CD14-positive monocyte (primary cell): ENCODE measurements around the gene RANBP17. TPM values are rescaled to one million over a fixed set of nuclear protein-coding genes. Genes with fewer than 3 reads are reported as not detected.

Experiments
- DNase-seq, 3 donors: peaks; one replicate each; pipeline ENCODE4 v3.0.0-alpha.2; 2011 to 2022
- H2AFZ ChIP-seq: 2 replicates; pipeline ENCODE4 v1.6.0; 2012; ENCODE audit warnings: mild to moderate bottlenecking, low read depth, low read length, inconsistent platforms; ENCODE audit not compliant: insufficient read depth, poor library complexity, severe bottlenecking
- H3K27ac ChIP-seq, 2 donors: 1 replicate in 1 of 2; 2 replicates in 1 of 2; pipeline ENCODE4 v1.5.1; 2012 to 2013; ENCODE audit warnings: low read length in 2 of 2, control low read depth in 1 of 2, inconsistent platforms in 1 of 2, low read depth in 1 of 2, mild to moderate bottlenecking in 1 of 2
- H3K27me3 ChIP-seq, 2 donors: one replicate each; pipeline versions ENCODE4 v1.6.0 to v1.6.1; 2011 to 2013; ENCODE audit warnings: low read length in 2 of 2; ENCODE audit not compliant: control insufficient read depth in 2 of 2, insufficient read depth in 2 of 2
- H3K36me3 ChIP-seq, 2 donors: replicated peaks in 1 of 2; 1 replicate in 1 of 2; 2 replicates in 1 of 2; pipeline versions ENCODE4 v1.5.1 to v1.6.1; 2012 to 2013; ENCODE audit warnings: low read length in 2 of 2, control low read depth in 1 of 2, inconsistent platforms in 1 of 2, mild to moderate bottlenecking in 1 of 2; ENCODE audit not compliant: insufficient read depth in 2 of 2, control insufficient read depth in 1 of 2
- H3K4me1 ChIP-seq, 2 donors: 1 replicate in 1 of 2; 2 replicates in 1 of 2; pipeline versions ENCODE4 v1.5.1 to v1.6.1; 2012 to 2013; ENCODE audit warnings: low read length in 2 of 2, control low read depth in 1 of 2, inconsistent platforms in 1 of 2, mild to moderate bottlenecking in 1 of 2, moderate library complexity in 1 of 2; ENCODE audit not compliant: insufficient read depth in 2 of 2, control insufficient read depth in 1 of 2
- H3K4me2 ChIP-seq: replicated peaks from 2 replicates; pipeline ENCODE3; 2012; ENCODE audit warnings: low read length, moderate library complexity, mild to moderate bottlenecking; ENCODE audit not compliant: poor library complexity, severe bottlenecking; ENCODE audit errors: extremely low read depth
- H3K4me3 ChIP-seq, 3 experiments: fragments of 200-600 bp in 1 of 3; sonication (generic) in 1 of 3; replicated peaks in 1 of 3; 1 replicate in 2 of 3; 2 replicates in 1 of 3; pipeline ENCODE4 v1.5.1; 2011 to 2013; ENCODE audit warnings: low read length in 3 of 3, mild to moderate bottlenecking in 3 of 3, control low read depth in 2 of 3, low read depth in 2 of 3, inconsistent platforms in 1 of 3, moderate library complexity in 1 of 3
- H3K79me2 ChIP-seq: 2 replicates; pipeline ENCODE4 v1.6.0; 2012; ENCODE audit warnings: mild to moderate bottlenecking, control low read depth, inconsistent platforms, low read length, moderate library complexity; ENCODE audit not compliant: insufficient read depth
- H3K9ac ChIP-seq: 2 replicates; pipeline ENCODE4 v1.6.0; 2017; ENCODE audit warnings: low read length, mild to moderate bottlenecking; ENCODE audit not compliant: insufficient read depth, poor library complexity, severe bottlenecking
- H3K9me3 ChIP-seq, 2 donors: replicated peaks in 1 of 2; 1 replicate in 1 of 2; 2 replicates in 1 of 2; pipeline versions ENCODE4 v1.5.1 to v1.6.1; 2012 to 2013; ENCODE audit warnings: low read length in 2 of 2, control low read depth in 1 of 2; ENCODE audit not compliant: control insufficient read depth in 1 of 2, insufficient read depth in 1 of 2
- H4K20me1 ChIP-seq: 2 replicates; pipeline ENCODE4 v1.6.0; 2012; ENCODE audit warnings: mild to moderate bottlenecking, low read length, control low read depth, moderate library complexity; ENCODE audit not compliant: insufficient read depth
- H3K27ac Mint-ChIP-seq, 7 donors: one replicate each; pipeline ENCODE4 v1.8.0; 2020; ENCODE audit warnings: mild to moderate bottlenecking in 7 of 7, mixed read lengths in 7 of 7, moderate library complexity in 6 of 7, inconsistent platforms in 2 of 7
- H3K27me3 Mint-ChIP-seq, 3 donors: one replicate each; pipeline ENCODE4 v1.8.0; 2021 to 2022; ENCODE audit warnings: low read depth in 3 of 3, mild to moderate bottlenecking in 3 of 3, mixed read lengths in 3 of 3, moderate library complexity in 3 of 3, inconsistent platforms in 1 of 3
- H3K36me3 Mint-ChIP-seq, 2 donors: one replicate each; pipeline ENCODE4 v1.8.0; 2020; ENCODE audit warnings: mixed read lengths in 2 of 2, inconsistent platforms in 1 of 2, mild to moderate bottlenecking in 1 of 2
- H3K4me1 Mint-ChIP-seq: one replicate; pipeline ENCODE4 v1.8.0; 2020; ENCODE audit warnings: mild to moderate bottlenecking, mixed read lengths
- H3K4me3 Mint-ChIP-seq, 2 donors: one replicate each; pipeline ENCODE4 v1.8.0; 2020; ENCODE audit warnings: mild to moderate bottlenecking in 2 of 2, mixed read lengths in 2 of 2, moderate library complexity in 1 of 2
- H3K9me3 Mint-ChIP-seq, 7 donors: one replicate each; pipeline ENCODE4 v1.8.0; 2020 to 2022; ENCODE audit warnings: mixed read lengths in 7 of 7, mild to moderate bottlenecking in 6 of 7, moderate library complexity in 6 of 7, inconsistent platforms in 2 of 7
- WGBS: methylation state at CpG from one replicate; pipeline ENCODE4 v1.1.5; 2013; ENCODE audit warnings: missing lambda C conversion rate; ENCODE audit not compliant: insufficient coverage; 5-methylcytosine and 5-hydroxymethylcytosine counted together
- intact Hi-C, 2 donors: fragments of 100-400 bp; cut with micrococcal nuclease; formaldehyde crosslinking; loops; one replicate each; pipeline versions ENCODE4 v1.15.0 to v1.15.1; 2023
- polyA plus RNA-seq, 3 donors: library from polyadenylated mRNA; depleted of rRNA in 1 of 3; unstranded in 2 of 3; stranded (reverse) in 1 of 3; fragments of 300-500 nt in 2 of 3; fragments of >200 nt in 1 of 3; fragmentation: Illumina TruSeq in 2 of 3; gene quantifications; 1 replicate in 2 of 3; 2 replicates in 1 of 3; pipeline ENCODE4 v1.2.3, GENCODE V29; 2012 to 2021
- TF ChIP-seq, protein P1 (sequence below): fragments of 200-600 bp; IDR thresholded peaks from one replicate; pipeline ENCODE4 v1.8.0; 2022; ENCODE audit warnings: antibody characterized with exemption, mild to moderate bottlenecking

RANBP17 gene
- polyA plus RNA-seq, 3 donors = 0.07 to 0.13 TPM; not detected in 1

DNA sequence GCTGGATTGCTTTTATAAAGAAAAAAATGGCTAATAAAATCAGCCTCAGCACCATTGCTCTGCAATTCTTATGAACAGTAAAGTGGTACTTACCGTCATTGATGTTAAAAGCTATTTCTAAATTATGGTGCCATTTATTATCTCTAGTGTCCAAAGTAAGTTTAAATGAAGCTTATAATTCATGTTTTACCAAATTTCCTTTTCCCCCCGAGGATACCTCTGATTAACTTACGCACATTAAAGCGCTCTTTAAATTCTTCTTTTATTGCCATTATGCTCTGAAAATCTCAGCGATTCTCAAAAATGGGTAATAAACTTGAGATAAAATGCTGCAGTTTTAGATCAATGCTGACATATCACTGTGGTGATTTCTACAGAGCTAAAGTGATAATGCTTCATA, 460.7 kb downstream of the RANBP17 start:
- peaks cover 24% of the 10 kb centered on the region for H3K4me1 Mint-ChIP-seq
- Histone ChIP-seq H3K27me3 (peaks cover 41 to 57% of the 10 kb centered on the region in 2 donors), H3K9me3 (peaks cover 5 to 7% of the 10 kb centered on the region in 2 donors), H3K79me2 (no peaks in the 10 kb centered on the region), H3K4me1 (peaks cover 28% of the 10 kb centered on the region in 2 donors), H3K9ac (no peak overlapping the region), H2AFZ (no peak overlapping the region), H3K4me2 (no peak overlapping the region), H4K20me1 (no peaks in the 10 kb centered on the region), H3K36me3 (no peaks in the 10 kb centered on the region), H3K4me3 (no peak overlapping the region), H3K27ac (no peak overlapping the region)
- H3K27me3 Mint-ChIP-seq = peaks cover 50 to 67% (median 62%) of the 10 kb centered on the region in 3 donors
- no peak for DNase-seq
- intact Hi-C loops = no loop called here
- H3K36me3 Mint-ChIP-seq = no peaks in the 10 kb centered on the region
- TF ChIP-seq, protein P1, sequence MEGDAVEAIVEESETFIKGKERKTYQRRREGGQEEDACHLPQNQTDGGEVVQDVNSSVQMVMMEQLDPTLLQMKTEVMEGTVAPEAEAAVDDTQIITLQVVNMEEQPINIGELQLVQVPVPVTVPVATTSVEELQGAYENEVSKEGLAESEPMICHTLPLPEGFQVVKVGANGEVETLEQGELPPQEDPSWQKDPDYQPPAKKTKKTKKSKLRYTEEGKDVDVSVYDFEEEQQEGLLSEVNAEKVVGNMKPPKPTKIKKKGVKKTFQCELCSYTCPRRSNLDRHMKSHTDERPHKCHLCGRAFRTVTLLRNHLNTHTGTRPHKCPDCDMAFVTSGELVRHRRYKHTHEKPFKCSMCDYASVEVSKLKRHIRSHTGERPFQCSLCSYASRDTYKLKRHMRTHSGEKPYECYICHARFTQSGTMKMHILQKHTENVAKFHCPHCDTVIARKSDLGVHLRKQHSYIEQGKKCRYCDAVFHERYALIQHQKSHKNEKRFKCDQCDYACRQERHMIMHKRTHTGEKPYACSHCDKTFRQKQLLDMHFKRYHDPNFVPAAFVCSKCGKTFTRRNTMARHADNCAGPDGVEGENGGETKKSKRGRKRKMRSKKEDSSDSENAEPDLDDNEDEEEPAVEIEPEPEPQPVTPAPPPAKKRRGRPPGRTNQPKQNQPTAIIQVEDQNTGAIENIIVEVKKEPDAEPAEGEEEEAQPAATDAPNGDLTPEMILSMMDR = no peak
- WGBS = no CpG with 5 or more reads among the region's 5 CpGs
- H3K4me3 Mint-ChIP-seq = no peak overlapping the region
- peaks cover 0 to 15% (median 5%) of the 10 kb centered on the region in 7 donors for H3K9me3 Mint-ChIP-seq
- H3K27ac Mint-ChIP-seq = no peak overlapping the region

DNA sequence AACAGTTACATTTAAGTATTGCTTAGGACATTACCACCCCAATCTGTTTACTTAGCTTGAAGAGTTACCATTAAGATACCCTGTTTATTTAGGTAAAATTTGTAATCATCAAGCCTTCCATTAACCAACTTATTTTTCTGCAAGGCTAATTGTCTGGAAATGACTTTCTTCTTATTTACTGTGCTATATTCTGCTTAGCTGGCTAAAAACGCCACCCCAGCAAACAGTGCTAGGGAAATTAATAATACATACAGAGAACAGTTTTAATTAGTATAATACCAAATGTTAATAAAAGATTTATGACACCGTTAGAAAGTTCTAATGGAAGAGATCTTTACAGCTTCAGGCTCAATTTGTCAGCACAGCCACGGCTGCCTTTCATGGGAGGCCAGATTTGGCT, 461.2 kb downstream of the RANBP17 start:
- Histone ChIP-seq H4K20me1 (no peaks in the 10 kb centered on the region), H3K9ac (no peak overlapping the region), H3K27ac (no peak overlapping the region), H3K79me2 (no peaks in the 10 kb centered on the region), H3K27me3 (peaks cover 38 to 54% of the 10 kb centered on the region in 2 donors), H3K4me3 (no peak overlapping the region), H3K4me1 (peaks cover 28% of the 10 kb centered on the region in 2 donors), H3K4me2 (no peak overlapping the region), H2AFZ (no peak overlapping the region), H3K9me3 (peaks cover 4 to 5% of the 10 kb centered on the region in 2 donors), H3K36me3 (no peaks in the 10 kb centered on the region)
- H3K9me3 Mint-ChIP-seq = peaks cover 0 to 10% (median 5%) of the 10 kb centered on the region in 7 donors
- TF ChIP-seq, protein P1 = no peak
- no peak for DNase-seq
- H3K27me3 Mint-ChIP-seq = peaks cover 47 to 67% (median 57%) of the 10 kb centered on the region in 3 donors
- peaks cover 24% of the 10 kb centered on the region for H3K4me1 Mint-ChIP-seq
- H3K27ac Mint-ChIP-seq = no peak overlapping the region
- intact Hi-C loops = no loop called here
- 89% methylated on average over 1 of the region's 3 CpGs for WGBS
- H3K4me3 Mint-ChIP-seq = peak overlapping the region in 1 of 2 donors; percentile 51
- H3K36me3 Mint-ChIP-seq = no peaks in the 10 kb centered on the region
